ENCODE results near the gene REPS2. TPM values are rescaled to one million over a fixed set of nuclear protein-coding genes. Genes with fewer than 3 reads are reported as not detected.

REPS2 gene
- total RNA-seq, 1 experiment from 2014 or later = 0.04 TPM

- H3K36me3 ChIP-seq (ENCODE audit: insufficient read depth, low read length, poor library complexity, severe bottlenecking) = no peaks in the 10 kb centered on the region
- intact Hi-C loops (cut with micrococcal nuclease; ENCODE audit: unreplicated experiment) = no loop called here
- TF ChIP-seq CTCF (conservative IDR thresholded peaks at IDR 0.05; ENCODE audit: low read depth, low read length) (no peak), EZH2 (IDR thresholded peaks at IDR 0.05; ENCODE audit: borderline replicate concordance, low read depth, low read length, poor library complexity, severe bottlenecking) (no peak)
- H3K4me3 ChIP-seq (ENCODE audit: low read depth, low read length, poor library complexity, severe bottlenecking) = no peak overlapping the region
- CTCF ChIA-PET = no interaction called here
- no peak overlapping the region for H3K27ac ChIP-seq (ENCODE audit: low read depth, low read length, poor library complexity, severe bottlenecking)
- H3K27me3 ChIP-seq (replicated peaks; ENCODE audit: insufficient read depth, low read depth, low read length, poor library complexity) = peaks cover 4% of the 10 kb centered on the region
- POLR2A ChIA-PET (ENCODE audit: low non-redundant PET) = no interaction called here
- BruUV-seq (replicated peaks) = no TSS peak
- H3K4me1 ChIP-seq (ENCODE audit: insufficient read depth, low read length, poor library complexity, severe bottlenecking) = peaks cover 3% of the 10 kb centered on the region
- no peaks in the 10 kb centered on the region for H3K9me3 ChIP-seq (ENCODE audit: low read depth, low read length, poor library complexity, severe bottlenecking)
- peak; percentile 17 for DNase-seq (ENCODE audit: low spot score)
Observed at GRCh38 chrX:17192106-17192505, 245.6 kb downstream of the REPS2 start.

Other genes starting within 250 kb of the REPS2 start
- gene CTPS2, start 234.0 kb upstream of the REPS2 start, total RNA-seq (2021) = 15.6 and 20.5 TPM in 2 replicates
- 36.4 and 41.8 TPM in 2 replicates for gene SYAP1, start 227.0 kb upstream of the REPS2 start, total RNA-seq (2021)
- gene TXLNG, start 160.2 kb upstream of the REPS2 start, total RNA-seq (2021) = 23.7 and 25.7 TPM in 2 replicates
- 125 and 145 TPM in 2 replicates for gene RBBP7, start 76.3 kb upstream of the REPS2 start, total RNA-seq (2021)

Data from A673 (cell line).